Measurements from ENCODE around the gene PDHB. TPM values are rescaled to one million over a fixed set of nuclear protein-coding genes. Genes with fewer than 3 reads are reported as not detected.

PDHB gene
- total RNA-seq (100 to 1,000 TPM in 1 of 2 donors, 10 to 100 TPM in 1; 81.7 to 109 TPM), polyA plus RNA-seq (ENCODE audit: insufficient read length in 2 of 2) (100 to 1,000 TPM; 107 to 110 TPM)
- long read RNA-seq, donor 1, transcript PDHB-201 (10 exons, 1,527 nt): major isoform, 62 of 108 reads
- long read RNA-seq, donor 1, partial matches to known transcripts: 40 of 108 reads
- long read RNA-seq, donor 1, other reads (novel, unspliced or antisense): 0 of 108 reads
- long read RNA-seq, donor 2, transcript PDHB-201 (10 exons, 1,527 nt): major isoform, 27 of 28 reads
- long read RNA-seq, donor 2, partial matches to known transcripts: 0 of 28 reads
- long read RNA-seq, donor 2, other reads (novel, unspliced or antisense): 0 of 28 reads
- long read RNA-seq, donor 3, transcript PDHB-201 (10 exons, 1,527 nt): major isoform, 16 of 18 reads
- long read RNA-seq, donor 3, partial matches to known transcripts: 0 of 18 reads
- long read RNA-seq, donor 3, other reads (novel, unspliced or antisense): 0 of 18 reads
- long read RNA-seq, donor 4, transcript PDHB-201 (10 exons, 1,527 nt): major isoform, 40 of 83 reads
- long read RNA-seq, donor 4, partial matches to known transcripts: 40 of 83 reads
- long read RNA-seq, donor 4, other reads (novel, unspliced or antisense): 0 of 83 reads

DNA sequence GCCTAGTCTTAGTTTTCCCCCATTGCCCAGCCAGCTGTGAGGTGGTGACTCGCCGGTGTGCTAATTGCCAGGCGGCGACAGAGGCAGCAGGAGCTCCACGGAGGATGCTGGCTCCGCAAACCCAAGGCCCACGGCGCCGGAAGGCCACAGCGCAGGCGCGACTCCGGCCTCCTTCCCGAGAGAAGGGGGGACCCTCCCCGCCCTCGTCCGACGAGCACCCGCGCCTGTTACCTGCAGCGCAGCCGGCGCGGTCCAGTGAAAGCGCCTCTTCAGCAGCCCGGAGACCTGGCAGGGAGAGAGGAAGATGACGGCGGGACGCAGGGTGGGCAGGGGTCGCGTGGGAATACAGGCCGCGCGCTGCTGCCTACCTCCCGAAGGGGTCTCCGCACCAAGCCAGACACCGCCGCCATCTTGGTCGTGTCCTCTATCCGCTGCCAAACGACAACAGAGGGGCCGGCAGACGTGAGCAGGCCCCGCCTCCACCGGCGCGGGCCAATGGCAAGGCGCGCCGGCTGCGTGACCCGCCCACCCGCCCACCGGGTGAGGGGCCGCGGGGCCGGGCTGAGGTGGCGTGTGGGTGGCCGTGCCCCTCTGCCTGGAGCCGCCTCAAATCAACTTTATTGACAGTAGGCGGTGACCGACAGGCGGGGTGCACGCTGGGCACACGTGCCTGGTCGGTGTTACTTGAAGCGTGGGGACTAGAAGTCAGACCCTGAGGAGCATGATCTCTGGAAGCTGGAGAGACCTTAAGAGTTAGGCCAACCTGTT, at the start of gene PDHB:
TSS of gene PDHB (minus strand) at position 433 of the 768 bp plus-strand sequence. CDS start at position 410, 23 bp downstream.
- Histone ChIP-seq H3K27me3 (ENCODE audit: control insufficient read depth, insufficient read depth, low read length) (no peaks in the 10 kb centered on the region), H3K9me3 (ENCODE audit: control insufficient read depth, insufficient read depth, low read length) (no peaks in the 10 kb centered on the region), H3K4me3 (ENCODE audit: low read depth, low read length) (peak within 1 kb of the TSS; percentile 91), H3K27ac (ENCODE audit: low read depth, low read length) (peak within 1 kb of the TSS; percentile 95), H3K4me1 (ENCODE audit: control insufficient read depth, insufficient read depth, low read length) (peaks cover 15% of the 10 kb centered on the region), H3K36me3 (ENCODE audit: control insufficient read depth, insufficient read depth, low read length) (peaks cover 26% of the 10 kb centered on the region)
- under 1% methylated on average over 67 of the region's 67 CpGs for WGBS (ENCODE audit: insufficient coverage)
- peak; percentile 84 to 98 (median 88) for DNase-seq (ENCODE audit: low read depth in 4 of 6, low spot score in 6 of 6)

DNA sequence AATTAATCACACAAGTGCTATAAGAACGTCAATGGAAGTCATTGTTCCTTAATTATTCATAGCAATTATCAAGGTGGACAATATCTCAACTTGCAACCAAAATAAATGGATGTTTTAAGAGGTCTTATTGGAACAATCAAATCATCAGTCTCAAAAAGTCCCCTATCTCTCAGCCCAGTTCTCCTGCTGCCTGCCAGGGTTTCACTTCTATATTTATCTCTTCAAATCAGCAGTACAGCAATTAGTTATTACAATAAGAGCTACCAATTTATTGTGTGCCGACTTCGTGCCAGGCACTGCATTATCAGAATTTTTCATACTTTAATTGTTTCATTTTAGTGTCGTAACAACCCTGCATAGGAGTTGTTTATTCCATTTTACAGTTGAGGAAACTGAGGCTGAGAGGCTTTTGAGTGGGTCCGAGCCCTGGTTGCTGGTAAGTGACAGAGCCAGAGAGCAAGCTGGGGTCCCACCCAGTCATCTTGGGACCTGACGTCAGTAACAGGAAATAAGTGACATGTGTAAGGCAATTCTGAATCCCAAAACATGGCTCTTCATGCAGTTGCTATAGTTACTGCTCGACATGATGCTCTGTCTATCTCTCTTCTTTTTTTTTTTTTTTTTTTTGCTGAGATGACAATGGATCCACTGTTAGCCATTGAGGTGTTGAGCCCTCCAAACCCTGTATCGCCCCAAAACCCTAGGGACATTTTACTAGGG, 49.4 kb upstream of the PDHB start:
- no peak overlapping the region for H3K4me3 ChIP-seq (ENCODE audit: low read depth, low read length)
- 69% methylated on average over 2 of the region's 8 CpGs for WGBS (ENCODE audit: insufficient coverage)
- H3K27me3 ChIP-seq (ENCODE audit: control insufficient read depth, insufficient read depth, low read length): no peaks in the 10 kb centered on the region
- peaks cover 1% of the 10 kb centered on the region for H3K9me3 ChIP-seq (ENCODE audit: control insufficient read depth, insufficient read depth, low read length)
- no peak overlapping the region for H3K27ac ChIP-seq (ENCODE audit: low read depth, low read length)
- no peaks in the 10 kb centered on the region for H3K36me3 ChIP-seq (ENCODE audit: control insufficient read depth, insufficient read depth, low read length)
- peaks cover 8% of the 10 kb centered on the region for H3K4me1 ChIP-seq (ENCODE audit: control insufficient read depth, insufficient read depth, low read length)
- DNase-seq (ENCODE audit: low read depth in 4 of 6, low spot score in 6 of 6): peak in 2 of 6 donors; percentile 37 to 78

DNA sequence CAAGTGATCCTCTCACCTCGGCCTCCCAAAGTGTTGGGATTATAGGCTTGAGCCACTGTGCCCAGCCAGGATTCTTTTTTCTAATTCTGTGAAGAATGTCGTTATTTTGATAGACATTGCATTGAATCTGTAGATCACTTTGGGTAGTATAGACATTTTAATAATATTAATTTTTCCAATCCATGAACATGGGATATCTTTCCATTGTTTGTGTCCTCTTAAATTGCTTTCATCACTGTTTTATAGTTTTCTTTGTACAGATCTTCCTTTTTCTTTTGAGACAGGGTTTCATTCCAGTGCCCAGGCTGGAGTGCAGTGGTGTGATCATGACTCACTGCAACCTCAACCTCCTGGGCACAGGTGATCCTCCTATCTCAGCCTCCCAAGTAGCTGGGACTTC, 46.7 kb upstream of the PDHB start:
- H3K4me1 ChIP-seq (ENCODE audit: control insufficient read depth, insufficient read depth, low read length): peaks cover 8% of the 10 kb centered on the region
- no peaks in the 10 kb centered on the region for H3K27me3 ChIP-seq (ENCODE audit: control insufficient read depth, insufficient read depth, low read length)
- 100% methylated on average over 1 of the region's 2 CpGs for WGBS (ENCODE audit: insufficient coverage)
- H3K27ac ChIP-seq (ENCODE audit: low read depth, low read length): no peak overlapping the region
- H3K9me3 ChIP-seq (ENCODE audit: control insufficient read depth, insufficient read depth, low read length): peaks cover 1% of the 10 kb centered on the region
- H3K36me3 ChIP-seq (ENCODE audit: control insufficient read depth, insufficient read depth, low read length): no peaks in the 10 kb centered on the region
- no peak overlapping the region for H3K4me3 ChIP-seq (ENCODE audit: low read depth, low read length)
- no peak for DNase-seq (ENCODE audit: low read depth in 4 of 6, low spot score in 6 of 6)

DNA sequence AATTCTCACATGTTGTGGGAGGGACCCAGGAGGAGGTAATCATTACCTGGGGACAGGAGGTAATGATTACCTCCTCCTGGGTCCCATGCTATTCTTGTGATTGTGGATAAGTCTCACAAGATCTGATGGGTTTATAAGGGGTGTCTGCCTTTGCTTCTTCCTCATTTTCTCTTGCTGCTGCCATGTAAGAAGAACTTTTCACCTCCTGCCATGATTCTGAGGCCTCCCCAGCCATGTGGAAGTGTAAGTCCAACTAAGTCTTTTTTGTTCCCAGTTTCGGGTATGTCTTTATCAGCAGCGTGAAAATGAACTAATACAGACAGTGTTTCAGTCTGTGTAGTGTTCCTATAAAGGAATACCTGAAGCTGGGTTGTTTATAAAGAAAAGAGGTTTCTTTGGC, 45.1 kb upstream of the PDHB start:
- Histone ChIP-seq H3K27ac (ENCODE audit: low read depth, low read length) (no peak overlapping the region), H3K4me1 (ENCODE audit: control insufficient read depth, insufficient read depth, low read length) (no peaks in the 10 kb centered on the region)
- DNase-seq (ENCODE audit: low read depth in 4 of 6, low spot score in 6 of 6): no peak

DNA sequence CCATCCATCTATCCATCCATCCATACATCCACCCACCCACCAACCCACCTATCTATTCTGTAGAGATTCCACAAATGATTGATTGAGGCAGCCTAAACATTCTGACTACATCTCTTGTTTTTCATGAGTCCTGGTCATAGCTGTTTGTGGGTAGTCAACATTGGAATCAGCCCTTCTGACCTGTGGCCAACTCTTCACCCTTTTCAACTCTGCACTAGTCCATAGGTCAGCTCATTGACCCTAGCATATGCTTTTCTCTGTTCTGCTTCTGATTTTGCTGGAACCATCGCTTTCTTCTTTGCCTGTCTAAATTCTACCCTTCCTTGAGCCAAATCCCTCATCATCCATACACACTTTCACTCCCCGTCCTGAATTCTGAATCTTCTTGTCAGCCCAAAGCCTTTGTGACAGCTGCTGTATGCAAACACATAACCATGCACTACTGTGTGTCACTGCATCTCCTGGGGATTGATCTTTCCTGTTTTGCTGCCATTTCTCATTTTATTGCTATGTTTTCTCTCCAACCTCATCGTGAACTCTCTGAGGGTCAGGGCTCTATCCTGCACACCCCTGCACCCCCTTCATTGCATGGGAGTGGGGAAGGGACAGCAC, 41.4 kb upstream of the PDHB start:
- Histone ChIP-seq H3K27me3 (ENCODE audit: control insufficient read depth, insufficient read depth, low read length) (no peaks in the 10 kb centered on the region), H3K4me3 (ENCODE audit: low read depth, low read length) (no peak overlapping the region), H3K9me3 (ENCODE audit: control insufficient read depth, insufficient read depth, low read length) (no peaks in the 10 kb centered on the region), H3K27ac (ENCODE audit: low read depth, low read length) (no peak overlapping the region), H3K4me1 (ENCODE audit: control insufficient read depth, insufficient read depth, low read length) (no peaks in the 10 kb centered on the region), H3K36me3 (ENCODE audit: control insufficient read depth, insufficient read depth, low read length) (no peaks in the 10 kb centered on the region)
- DNase-seq (ENCODE audit: low read depth in 4 of 6, low spot score in 6 of 6): no peak
- WGBS (ENCODE audit: insufficient coverage): 61% methylated on average over 2 of the region's 3 CpGs

More for the DNA sequence above, 45.1 kb upstream of the PDHB start:
- H3K27me3 ChIP-seq (ENCODE audit: control insufficient read depth, insufficient read depth, low read length): no peaks in the 10 kb centered on the region
- no peak overlapping the region for H3K4me3 ChIP-seq (ENCODE audit: low read depth, low read length)
- H3K36me3 ChIP-seq (ENCODE audit: control insufficient read depth, insufficient read depth, low read length): no peaks in the 10 kb centered on the region
- 100% methylated on average over 2 of the region's 2 CpGs for WGBS (ENCODE audit: insufficient coverage)
- peaks cover 1% of the 10 kb centered on the region for H3K9me3 ChIP-seq (ENCODE audit: control insufficient read depth, insufficient read depth, low read length)

DNA sequence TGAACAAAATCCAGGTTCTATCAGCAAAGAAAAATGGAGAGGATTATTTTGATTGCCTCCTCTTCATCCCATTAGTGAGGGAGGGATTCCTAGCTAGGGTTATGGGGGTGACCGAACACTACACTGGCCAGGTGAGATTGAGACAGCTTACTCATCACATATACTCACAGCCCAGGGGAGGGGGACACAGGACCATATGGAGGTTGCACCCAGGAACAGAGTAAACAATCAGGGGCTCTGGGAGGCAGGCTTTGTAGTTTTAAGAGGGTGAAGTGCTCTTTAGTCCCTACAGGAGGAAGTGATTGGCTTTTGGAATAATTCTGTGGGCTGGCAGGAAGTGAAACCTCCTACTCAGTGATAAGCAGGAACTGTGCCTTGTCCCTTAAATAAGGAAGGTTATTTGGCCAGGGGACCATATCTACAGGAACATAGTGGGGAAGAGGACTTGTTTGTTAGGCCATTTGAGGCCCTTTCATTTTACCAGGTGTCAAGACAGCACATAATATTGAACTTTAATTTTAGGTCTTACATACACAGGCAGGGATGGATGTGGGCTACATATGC, 40.8 kb upstream of the PDHB start:
- no peaks in the 10 kb centered on the region for H3K36me3 ChIP-seq (ENCODE audit: control insufficient read depth, insufficient read depth, low read length)
- no peaks in the 10 kb centered on the region for H3K9me3 ChIP-seq (ENCODE audit: control insufficient read depth, insufficient read depth, low read length)
- H3K27me3 ChIP-seq (ENCODE audit: control insufficient read depth, insufficient read depth, low read length): no peaks in the 10 kb centered on the region
- DNase-seq (ENCODE audit: low read depth in 4 of 6, low spot score in 6 of 6): no peak
- no peak overlapping the region for H3K4me3 ChIP-seq (ENCODE audit: low read depth, low read length)
- no CpG with 5 or more reads among the region's 1 CpG for WGBS (ENCODE audit: insufficient coverage)
- no peak overlapping the region for H3K27ac ChIP-seq (ENCODE audit: low read depth, low read length)
- H3K4me1 ChIP-seq (ENCODE audit: control insufficient read depth, insufficient read depth, low read length): no peaks in the 10 kb centered on the region

DNA sequence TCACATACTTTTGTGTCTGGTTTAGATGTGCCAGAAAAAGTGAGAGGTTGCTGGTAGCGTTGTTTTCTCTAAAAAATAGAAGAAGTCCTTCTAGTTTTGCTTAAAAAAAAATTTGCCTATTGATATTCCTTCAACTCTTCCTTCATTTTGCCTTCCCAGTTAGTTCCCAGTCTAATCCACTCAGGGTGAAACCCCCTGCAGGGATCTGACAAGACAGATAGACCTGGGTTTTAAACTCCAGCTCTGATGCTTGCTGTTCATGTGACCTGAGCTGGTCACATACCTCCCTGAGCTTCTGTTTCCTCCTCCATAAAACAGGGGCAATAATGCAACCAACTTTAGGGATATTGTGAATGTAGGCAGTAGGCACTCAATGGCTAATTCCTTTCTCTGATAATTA, 39.6 kb upstream of the PDHB start:
- Histone ChIP-seq H3K9me3 (ENCODE audit: control insufficient read depth, insufficient read depth, low read length) (no peaks in the 10 kb centered on the region), H3K27ac (ENCODE audit: low read depth, low read length) (no peak overlapping the region), H3K27me3 (ENCODE audit: control insufficient read depth, insufficient read depth, low read length) (no peaks in the 10 kb centered on the region), H3K4me1 (ENCODE audit: control insufficient read depth, insufficient read depth, low read length) (no peaks in the 10 kb centered on the region), H3K4me3 (ENCODE audit: low read depth, low read length) (no peak overlapping the region), H3K36me3 (ENCODE audit: control insufficient read depth, insufficient read depth, low read length) (no peaks in the 10 kb centered on the region)
- no peak for DNase-seq (ENCODE audit: low read depth in 4 of 6, low spot score in 6 of 6)
- WGBS (ENCODE audit: insufficient coverage): no CpG with 5 or more reads among the region's 1 CpG

DNA sequence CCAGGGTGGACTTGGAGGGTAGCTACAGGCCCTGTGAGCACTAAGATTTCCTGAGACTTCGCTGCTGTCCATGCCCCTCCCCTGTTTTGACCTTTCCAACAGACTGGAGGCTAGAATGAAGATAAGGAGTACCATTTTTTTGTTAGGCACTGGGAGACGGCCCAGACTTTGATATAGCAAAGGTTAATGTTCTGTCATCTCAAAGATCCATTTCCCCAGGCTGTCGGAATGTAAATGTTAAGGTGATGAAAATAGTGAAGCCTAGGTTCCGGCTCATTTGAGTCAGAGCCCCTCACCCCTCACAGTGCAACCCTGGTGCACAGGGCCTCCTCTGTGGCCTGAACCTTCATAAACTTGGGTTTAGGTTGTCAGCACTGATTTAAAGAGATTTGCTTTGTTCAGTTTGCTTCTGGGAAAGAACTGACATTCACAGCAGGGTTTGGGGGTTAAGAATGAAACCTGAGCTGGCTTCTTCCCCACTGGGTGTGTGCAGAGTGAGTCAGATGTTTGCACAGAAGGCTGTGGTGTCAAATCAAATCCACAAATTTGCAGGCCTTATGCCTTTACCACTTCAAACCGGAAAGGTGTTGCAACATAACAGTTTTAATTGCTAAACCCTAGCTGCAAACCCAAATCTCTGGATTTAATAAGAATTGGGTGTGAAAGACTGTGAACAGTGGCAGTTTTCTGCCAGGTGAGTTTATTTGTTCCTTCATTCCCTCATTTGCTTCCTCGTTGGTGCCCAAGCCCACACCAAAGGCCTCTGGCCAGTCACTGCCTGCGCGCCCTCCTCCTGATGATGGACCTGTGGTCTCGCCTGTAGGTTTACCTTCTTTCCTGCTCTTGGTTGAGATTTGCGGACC, 37.6 kb upstream of the PDHB start:
- WGBS (ENCODE audit: insufficient coverage): 84% methylated on average over 5 of the region's 10 CpGs
- Histone ChIP-seq H3K36me3 (ENCODE audit: control insufficient read depth, insufficient read depth, low read length) (no peaks in the 10 kb centered on the region), H3K4me3 (ENCODE audit: low read depth, low read length) (no peak overlapping the region), H3K4me1 (ENCODE audit: control insufficient read depth, insufficient read depth, low read length) (no peaks in the 10 kb centered on the region), H3K27ac (ENCODE audit: low read depth, low read length) (peak overlapping the region; percentile 27), H3K9me3 (ENCODE audit: control insufficient read depth, insufficient read depth, low read length) (no peaks in the 10 kb centered on the region), H3K27me3 (ENCODE audit: control insufficient read depth, insufficient read depth, low read length) (no peaks in the 10 kb centered on the region)
- peak in 1 of 6 donors; percentile 44 for DNase-seq (ENCODE audit: low read depth in 4 of 6, low spot score in 6 of 6)

All from spinal cord (tissue), 10 donors.